ENCODE data around the gene PITPNM3. TPM values are rescaled to one million over a fixed set of nuclear protein-coding genes. Genes with fewer than 3 reads are reported as not detected.

PITPNM3 gene
- total RNA-seq, 2 donors from 2014 or later: 5.3 to 7.9 TPM

DNA sequence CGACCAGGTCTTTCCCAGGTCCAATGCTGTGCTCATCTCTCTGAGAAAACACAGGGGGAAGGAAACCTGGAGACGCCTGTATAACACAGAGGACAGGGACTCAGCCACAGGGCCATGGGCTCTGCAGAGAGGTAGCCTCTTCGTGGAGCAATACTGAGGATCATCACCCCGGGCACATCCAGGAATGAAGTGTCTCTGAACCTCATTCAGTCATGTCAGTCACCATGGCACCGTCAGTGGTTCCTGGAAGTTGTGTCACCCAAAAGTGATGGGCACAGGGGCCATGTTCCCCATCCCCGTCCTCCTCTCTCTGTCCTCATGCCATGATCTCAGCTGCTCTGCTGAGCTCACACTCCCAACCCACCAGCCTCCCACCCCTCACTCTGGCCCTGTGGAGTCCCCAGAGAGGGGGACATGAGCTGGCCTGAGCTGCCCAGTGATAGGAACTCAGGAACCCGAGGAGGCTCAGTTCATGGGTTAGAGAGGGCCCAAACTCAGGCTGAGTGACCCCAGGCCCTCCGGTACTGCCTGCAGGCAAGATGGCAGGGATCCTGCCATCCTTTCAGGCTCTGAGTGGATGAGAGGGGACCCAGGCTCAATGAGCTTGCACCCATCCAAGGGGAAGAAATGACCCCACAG is 53.4 kb downstream of the PITPNM3 start:
- Histone ChIP-seq H3K4me1 (replicated peaks) (no peaks in the 10 kb centered on the region), H3K9me3 (no peaks in the 10 kb centered on the region), H3K36me3 (no peaks in the 10 kb centered on the region), H3K27me3 (replicated peaks; ENCODE audit: insufficient read depth) (no peaks in the 10 kb centered on the region), H3K4me3 (no peak overlapping the region), H3K27ac (no peak overlapping the region)
- no peak for DNase-seq (ENCODE audit: low spot score)
- intact Hi-C loops (cut with DNase I): no loop called here
- WGBS: 92% methylated on average over 8 of the region's 8 CpGs
- TF ChIP-seq, protein P1, sequence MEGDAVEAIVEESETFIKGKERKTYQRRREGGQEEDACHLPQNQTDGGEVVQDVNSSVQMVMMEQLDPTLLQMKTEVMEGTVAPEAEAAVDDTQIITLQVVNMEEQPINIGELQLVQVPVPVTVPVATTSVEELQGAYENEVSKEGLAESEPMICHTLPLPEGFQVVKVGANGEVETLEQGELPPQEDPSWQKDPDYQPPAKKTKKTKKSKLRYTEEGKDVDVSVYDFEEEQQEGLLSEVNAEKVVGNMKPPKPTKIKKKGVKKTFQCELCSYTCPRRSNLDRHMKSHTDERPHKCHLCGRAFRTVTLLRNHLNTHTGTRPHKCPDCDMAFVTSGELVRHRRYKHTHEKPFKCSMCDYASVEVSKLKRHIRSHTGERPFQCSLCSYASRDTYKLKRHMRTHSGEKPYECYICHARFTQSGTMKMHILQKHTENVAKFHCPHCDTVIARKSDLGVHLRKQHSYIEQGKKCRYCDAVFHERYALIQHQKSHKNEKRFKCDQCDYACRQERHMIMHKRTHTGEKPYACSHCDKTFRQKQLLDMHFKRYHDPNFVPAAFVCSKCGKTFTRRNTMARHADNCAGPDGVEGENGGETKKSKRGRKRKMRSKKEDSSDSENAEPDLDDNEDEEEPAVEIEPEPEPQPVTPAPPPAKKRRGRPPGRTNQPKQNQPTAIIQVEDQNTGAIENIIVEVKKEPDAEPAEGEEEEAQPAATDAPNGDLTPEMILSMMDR (IDR thresholded peaks at IDR 0.05): no peak
- TF ChIP-seq POLR2AphosphoS5 (IDR thresholded peaks at IDR 0.05): no peak
- TF ChIP-seq POLR2A (IDR thresholded peaks at IDR 0.05): no peak

DNA sequence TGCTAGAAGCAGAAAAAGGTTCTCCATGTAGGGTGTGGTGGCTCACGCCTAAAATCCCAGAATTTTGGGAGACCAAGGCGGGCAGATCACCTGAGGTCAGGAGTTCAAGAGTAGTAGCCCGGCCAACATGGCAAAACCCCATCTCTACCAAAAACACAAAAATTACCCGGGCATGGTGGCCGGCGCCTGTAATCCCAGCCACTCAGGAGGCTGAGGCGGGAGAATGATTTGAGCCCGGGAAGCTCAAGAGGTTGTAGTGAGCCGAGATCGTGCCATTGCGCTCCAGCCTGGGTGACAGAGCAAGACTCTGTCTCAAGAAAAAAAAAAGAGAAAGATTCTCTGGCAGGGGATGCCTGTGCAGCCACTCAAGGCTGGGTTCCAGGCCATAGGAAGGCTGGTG is 54.2 kb downstream of the PITPNM3 start:
- no peak for DNase-seq (ENCODE audit: low spot score)
- no peaks in the 10 kb centered on the region for H3K4me1 ChIP-seq (replicated peaks)
- H3K27ac ChIP-seq: no peak overlapping the region
- no peaks in the 10 kb centered on the region for H3K27me3 ChIP-seq (replicated peaks; ENCODE audit: insufficient read depth)
- WGBS: 98% methylated on average over 11 of the region's 11 CpGs
- TF ChIP-seq POLR2A (IDR thresholded peaks at IDR 0.05) (no peak), POLR2AphosphoS5 (IDR thresholded peaks at IDR 0.05) (no peak)
- TF ChIP-seq, protein P1 (IDR thresholded peaks at IDR 0.05): no peak
- no peaks in the 10 kb centered on the region for H3K36me3 ChIP-seq
- intact Hi-C loops (cut with DNase I): no loop called here
- H3K9me3 ChIP-seq: no peaks in the 10 kb centered on the region
- no peak overlapping the region for H3K4me3 ChIP-seq

DNA sequence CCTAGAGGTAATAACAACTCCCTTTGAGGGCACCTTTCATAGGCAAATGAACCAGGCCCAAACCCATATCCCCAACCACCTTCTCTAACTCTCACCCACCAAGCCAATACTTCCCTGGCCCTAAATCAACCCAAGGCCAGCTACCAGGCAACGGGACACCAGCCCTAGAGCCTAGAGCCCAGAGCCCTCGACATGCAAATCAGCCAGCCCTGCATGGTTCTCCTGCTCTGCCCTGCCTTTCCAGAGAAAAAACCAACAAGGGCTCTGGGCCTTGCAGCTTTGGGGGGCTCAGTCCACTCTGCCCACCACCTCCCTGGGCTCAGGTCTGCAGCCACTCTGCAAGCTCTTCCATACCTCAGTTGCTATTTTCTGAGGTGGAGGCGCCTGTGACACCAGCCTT is 55.0 kb downstream of the PITPNM3 start:
- 90% methylated on average over 3 of the region's 3 CpGs for WGBS
- Histone ChIP-seq H3K9me3 (no peaks in the 10 kb centered on the region), H3K4me1 (replicated peaks) (no peaks in the 10 kb centered on the region), H3K27ac (no peak overlapping the region), H3K27me3 (replicated peaks; ENCODE audit: insufficient read depth) (no peaks in the 10 kb centered on the region), H3K36me3 (no peaks in the 10 kb centered on the region), H3K4me3 (no peak overlapping the region)
- intact Hi-C loops (cut with DNase I): no loop called here
- DNase-seq (ENCODE audit: low spot score): no peak
- TF ChIP-seq, protein P1 (IDR thresholded peaks at IDR 0.05): no peak
- TF ChIP-seq POLR2A (IDR thresholded peaks at IDR 0.05) (no peak), POLR2AphosphoS5 (IDR thresholded peaks at IDR 0.05) (no peak)

DNA sequence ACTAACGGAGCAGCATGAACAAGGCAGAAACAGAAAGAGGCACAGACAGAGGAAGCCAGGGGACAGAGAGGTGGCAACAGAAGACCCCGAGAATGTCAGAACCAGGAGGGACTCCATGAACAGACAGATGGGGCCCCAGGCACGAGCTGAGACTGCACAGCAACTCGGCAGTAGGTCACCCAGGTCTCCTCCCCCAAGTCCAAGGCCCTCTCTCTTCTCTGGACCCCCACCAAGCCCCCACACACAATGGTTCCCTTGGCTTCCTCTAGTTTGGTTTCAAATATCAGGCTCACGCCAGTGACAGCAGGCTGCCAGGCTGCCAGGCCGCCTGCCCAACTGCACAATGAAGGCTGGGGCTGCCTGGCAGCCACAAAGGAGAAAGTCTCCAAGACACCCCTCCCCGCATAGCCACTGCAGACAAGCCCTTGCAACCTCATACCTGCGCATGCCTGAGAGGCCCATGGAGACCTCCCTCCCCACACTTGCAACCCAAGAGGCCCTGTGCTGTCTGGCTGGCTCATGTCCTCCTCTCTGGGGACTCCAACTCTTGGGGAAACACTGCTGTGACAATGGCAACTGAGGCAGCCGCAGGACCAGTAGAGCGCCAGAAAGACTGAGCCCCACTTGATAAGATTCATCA is 57.3 kb downstream of the PITPNM3 start:
- no peaks in the 10 kb centered on the region for H3K4me1 ChIP-seq (replicated peaks)
- intact Hi-C loops (cut with DNase I): no loop called here
- no peaks in the 10 kb centered on the region for H3K36me3 ChIP-seq
- no peak overlapping the region for H3K4me3 ChIP-seq
- WGBS: 62% methylated on average over 10 of the region's 10 CpGs
- no peak overlapping the region for H3K27ac ChIP-seq
- TF ChIP-seq POLR2A (IDR thresholded peaks at IDR 0.05) (no peak), POLR2AphosphoS5 (IDR thresholded peaks at IDR 0.05) (no peak)
- TF ChIP-seq, protein P1 (IDR thresholded peaks at IDR 0.05): no peak
- no peaks in the 10 kb centered on the region for H3K9me3 ChIP-seq
- no peaks in the 10 kb centered on the region for H3K27me3 ChIP-seq (replicated peaks; ENCODE audit: insufficient read depth)
- DNase-seq (ENCODE audit: low spot score): no peak

DNA sequence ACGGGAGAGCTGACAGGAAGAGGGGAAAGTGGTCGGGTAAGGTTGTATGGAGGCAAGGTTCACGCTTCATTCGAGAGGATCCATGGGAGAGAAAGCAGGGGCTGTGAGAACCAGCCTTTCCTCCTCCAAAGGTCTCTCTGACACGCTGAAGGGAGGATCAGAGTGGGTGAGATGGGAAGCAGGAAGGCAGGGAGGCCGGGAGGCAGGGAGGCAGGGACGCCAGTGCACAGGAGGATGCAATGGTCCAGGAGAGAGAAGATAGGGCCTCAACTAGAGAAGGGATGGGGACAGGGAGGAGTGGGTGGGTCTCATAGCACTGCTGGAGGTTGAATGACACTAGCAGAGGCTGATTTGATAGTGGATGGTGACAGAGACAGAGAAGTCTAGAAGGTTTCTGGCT is 58.0 kb downstream of the PITPNM3 start:
- no peak for DNase-seq (ENCODE audit: low spot score)
- H3K4me3 ChIP-seq: no peak overlapping the region
- H3K4me1 ChIP-seq (replicated peaks): no peaks in the 10 kb centered on the region
- no peak overlapping the region for H3K27ac ChIP-seq
- WGBS: 90% methylated on average over 7 of the region's 7 CpGs
- H3K9me3 ChIP-seq: no peaks in the 10 kb centered on the region
- intact Hi-C loops (cut with DNase I): no loop called here
- H3K27me3 ChIP-seq (replicated peaks; ENCODE audit: insufficient read depth): no peaks in the 10 kb centered on the region
- TF ChIP-seq, protein P1 (IDR thresholded peaks at IDR 0.05): no peak
- no peak for TF ChIP-seq POLR2A (IDR thresholded peaks at IDR 0.05)
- no peak for TF ChIP-seq POLR2AphosphoS5 (IDR thresholded peaks at IDR 0.05)
- no peaks in the 10 kb centered on the region for H3K36me3 ChIP-seq
